Caco-2 (cell line): Measurements from ENCODE around the gene MEIS1. TPM values are rescaled to one million over a fixed set of nuclear protein-coding genes. Genes with fewer than 3 reads are reported as not detected.

ENCODE experiments used
- BruUV-seq: library from RNA; stranded (reverse); fragments of 400-500 nt; replicated peaks from 2 replicates; lab custom pipeline; 2021; lab: Mats Ljungman, UMichigan
- CTCF ChIA-PET: fragments of 300-600 bp; sonication (Branson Sonifier 250); formaldehyde crosslinking; loops from one replicate; lab custom pipeline; 2022; ENCODE audit warnings: antibody characterized with exemption; lab: Charles Lee
- POLR2A ChIA-PET: fragments of 300-600 bp; sonication (Branson Sonifier 250); formaldehyde crosslinking; loops from one replicate; lab custom pipeline; 2022; ENCODE audit warnings: antibody characterized with exemption; lab: Charles Lee
- DNase-seq, 2 experiments: peaks; one replicate each; pipeline versions ENCODE4 v3.0.0 to v3.0.0-alpha.2; 2020 to 2022
- H3K27me3 ChIP-seq: replicated peaks from 2 replicates; pipeline ENCODE4 v1.6.0; 2011; ENCODE audit warnings: low read length; ENCODE audit not compliant: control insufficient read depth, insufficient read depth
- H3K36me3 ChIP-seq: 2 replicates; pipeline ENCODE4 v1.5.1; 2011; ENCODE audit warnings: low read length; ENCODE audit not compliant: control insufficient read depth, insufficient read depth
- H3K4me1 ChIP-seq: fragments of 250-450 bp; sonication (Bioruptor Pico); 2 replicates; pipeline ENCODE4 v1.5.1; 2020; ENCODE audit warnings: mild to moderate bottlenecking
- H3K4me3 ChIP-seq: 2 replicates; pipeline ENCODE4 v1.5.1; 2011; ENCODE audit warnings: low read depth, mild to moderate bottlenecking, control low read depth, low read length
- H3K9me3 ChIP-seq: fragments of 250-450 bp; sonication (Bioruptor Pico); 2 replicates; pipeline ENCODE4 v1.5.1; 2020; ENCODE audit warnings: mild to moderate bottlenecking, moderate library complexity
- H3K27ac Mint-ChIP-seq: one replicate; pipeline ENCODE4 v1.8.0; 2022; ENCODE audit warnings: mixed read lengths; ENCODE audit not compliant: unreplicated experiment
- H3K27me3 Mint-ChIP-seq: one replicate; pipeline ENCODE4 v1.8.0; 2022; ENCODE audit warnings: mixed read lengths; ENCODE audit not compliant: insufficient read depth, unreplicated experiment
- H3K36me3 Mint-ChIP-seq: one replicate; pipeline ENCODE4 v1.8.0; 2022; ENCODE audit warnings: mild to moderate bottlenecking, mixed read lengths; ENCODE audit not compliant: insufficient read depth, unreplicated experiment
- H3K4me1 Mint-ChIP-seq: one replicate; pipeline ENCODE4 v1.8.0; 2022; ENCODE audit warnings: low read depth, mixed read lengths; ENCODE audit not compliant: unreplicated experiment
- H3K4me3 Mint-ChIP-seq: one replicate; pipeline ENCODE4 v1.8.0; 2022; ENCODE audit warnings: mild to moderate bottlenecking, moderate library complexity, mixed read lengths; ENCODE audit not compliant: unreplicated experiment
- H3K9me3 Mint-ChIP-seq: one replicate; pipeline ENCODE4 v1.8.0; 2022; ENCODE audit warnings: mixed read lengths; ENCODE audit not compliant: unreplicated experiment
- CTCF ChIP-seq, 2 experiments: fragments of 200-600 bp in 1 of 2; IDR thresholded peaks; 1 replicate in 1 of 2; 2 replicates in 1 of 2; pipeline versions ENCODE4 v1.5.1 to v1.8.0; 2011 to 2022; ENCODE audit warnings: antibody characterized with exemption in 1 of 2, control low read depth in 1 of 2, inconsistent platforms in 1 of 2, low read depth in 1 of 2, low read length in 1 of 2, mild to moderate bottlenecking in 1 of 2, moderate library complexity in 1 of 2; ENCODE audit not compliant: insufficient read depth in 1 of 2, severe bottlenecking in 1 of 2, unreplicated experiment in 1 of 2
- intact Hi-C: fragments of 100-400 bp; cut with micrococcal nuclease; formaldehyde crosslinking; loops from one replicate; pipeline ENCODE4 v1.10.0; 2022; ENCODE audit not compliant: unreplicated experiment
- total RNA-seq: library from RNA; stranded (reverse); gene quantifications from 2 replicates; pipeline ENCODE4 v1.2.3, GENCODE V29; 2022

The MEIS1 gene
- total RNA-seq, 1 experiment from 2014 or later = 7.4 TPM

GRCh38 chr2:66460031-66460430, 25.1 kb downstream of the MEIS1 start:
- no peak for DNase-seq
- no peak overlapping the region for H3K27ac Mint-ChIP-seq
- no peak overlapping the region for H3K4me3 ChIP-seq
- ChIA-PET CTCF (no interaction called here), POLR2A (interaction anchor here (0.6 kb wide), 1 partner anchor 25 kb away, joined by 3 read pairs; no protein-coding TSS in a partner anchor)
- H3K4me1 Mint-ChIP-seq = no peaks in the 10 kb centered on the region
- H3K4me1 ChIP-seq = no peaks in the 10 kb centered on the region
- no peaks in the 10 kb centered on the region for H3K36me3 Mint-ChIP-seq
- H3K9me3 ChIP-seq = no peaks in the 10 kb centered on the region
- BruUV-seq = no TSS peak
- intact Hi-C loops = no loop called here
- no peaks in the 10 kb centered on the region for H3K27me3 ChIP-seq
- no peaks in the 10 kb centered on the region for H3K36me3 ChIP-seq
- no peak for TF ChIP-seq CTCF (IDR thresholded peaks at IDR 0.05; ENCODE audit: insufficient read depth in 1 of 2, low read depth in 1 of 2, low read length in 1 of 2, severe bottlenecking in 1 of 2, unreplicated experiment in 1 of 2)
- no peaks in the 10 kb centered on the region for H3K9me3 Mint-ChIP-seq
- no peak overlapping the region for H3K4me3 Mint-ChIP-seq
- H3K27me3 Mint-ChIP-seq = no peaks in the 10 kb centered on the region

GRCh38 chr2:66461001-66461663, 26.2 kb downstream of the MEIS1 start:
- no peaks in the 10 kb centered on the region for H3K9me3 ChIP-seq
- Mint-ChIP-seq H3K4me3 (no peak overlapping the region), H3K36me3 (no peaks in the 10 kb centered on the region), H3K27ac (no peak overlapping the region), H3K9me3 (no peaks in the 10 kb centered on the region), H3K27me3 (no peaks in the 10 kb centered on the region), H3K4me1 (no peaks in the 10 kb centered on the region)
- ChIA-PET CTCF (no interaction called here), POLR2A (no interaction called here)
- no TSS peak for BruUV-seq
- no peak overlapping the region for H3K4me3 ChIP-seq
- TF ChIP-seq CTCF (IDR thresholded peaks at IDR 0.05; ENCODE audit: insufficient read depth in 1 of 2, low read depth in 1 of 2, low read length in 1 of 2, severe bottlenecking in 1 of 2, unreplicated experiment in 1 of 2) = no peak
- no peaks in the 10 kb centered on the region for H3K4me1 ChIP-seq
- no peak for DNase-seq
- H3K27me3 ChIP-seq = no peaks in the 10 kb centered on the region
- no peaks in the 10 kb centered on the region for H3K36me3 ChIP-seq
- intact Hi-C loops = no loop called here

DNA sequence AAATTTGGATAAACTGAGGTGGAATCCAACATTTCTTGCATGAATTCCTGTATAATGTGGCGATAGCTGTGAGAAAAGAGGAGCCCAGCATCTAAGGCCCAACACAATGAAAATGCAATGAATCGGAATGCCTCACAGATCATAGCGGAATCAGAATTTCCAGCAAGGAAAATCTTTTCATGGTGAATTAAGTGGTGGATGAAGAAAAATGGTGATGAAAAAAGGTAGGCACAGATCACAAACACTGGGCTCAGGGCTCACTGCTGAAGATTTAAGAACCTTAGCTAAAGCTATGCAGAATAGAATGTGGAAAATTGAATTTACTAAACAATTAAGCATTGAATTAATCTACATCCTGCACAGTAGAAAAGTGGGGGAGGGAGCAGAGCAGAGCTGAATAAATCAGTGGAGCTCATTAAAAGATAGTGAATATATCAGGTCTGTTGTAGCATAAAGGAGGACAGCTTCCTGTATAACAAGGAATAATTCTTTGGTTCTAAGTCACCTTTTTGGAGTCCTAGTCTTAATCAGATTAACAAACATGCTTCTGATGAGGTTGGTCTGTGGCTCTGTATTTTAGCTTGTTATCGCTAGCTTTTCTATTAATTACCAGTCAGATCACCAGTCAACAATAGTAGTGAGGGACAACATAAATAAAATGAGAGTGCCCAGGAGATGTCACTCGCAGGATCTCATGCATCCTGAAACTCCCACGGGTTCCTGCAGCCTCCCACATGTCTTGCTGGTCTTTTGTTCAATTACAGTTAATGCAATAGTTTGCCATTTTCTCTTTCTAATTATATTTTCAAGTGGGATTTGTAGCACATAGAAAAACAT, 27.0 kb downstream of the MEIS1 start:
- Histone ChIP-seq H3K4me1 (no peaks in the 10 kb centered on the region), H3K36me3 (no peaks in the 10 kb centered on the region), H3K4me3 (no peak overlapping the region), H3K27me3 (no peaks in the 10 kb centered on the region), H3K9me3 (no peaks in the 10 kb centered on the region)
- ChIA-PET POLR2A (no interaction called here), CTCF (no interaction called here)
- H3K36me3 Mint-ChIP-seq = no peaks in the 10 kb centered on the region
- no peaks in the 10 kb centered on the region for H3K27me3 Mint-ChIP-seq
- no peak overlapping the region for H3K27ac Mint-ChIP-seq
- no peak for TF ChIP-seq CTCF (IDR thresholded peaks at IDR 0.05; ENCODE audit: insufficient read depth in 1 of 2, low read depth in 1 of 2, low read length in 1 of 2, severe bottlenecking in 1 of 2, unreplicated experiment in 1 of 2)
- intact Hi-C loops = no loop called here
- no peak for DNase-seq
- no peaks in the 10 kb centered on the region for H3K9me3 Mint-ChIP-seq
- no peaks in the 10 kb centered on the region for H3K4me1 Mint-ChIP-seq
- BruUV-seq = no TSS peak
- H3K4me3 Mint-ChIP-seq = no peak overlapping the region
